Dermis blood vessel endothelial cell (primary cell): Measurements from ENCODE around the gene DNMT3A. TPM values are rescaled to one million over a fixed set of nuclear protein-coding genes. Genes with fewer than 3 reads are reported as not detected.

Experiments
- DNase-seq: peaks from one replicate; pipeline ENCODE4 v3.0.0; 2010
- total RNA-seq: library from RNA; depleted of rRNA; stranded (reverse); fragments of >200 nt; gene quantifications from 2 replicates; pipeline ENCODE4 v1.2.3, GENCODE V29; 2014

The DNMT3A gene
- total RNA-seq, 1 donor from 2014 or later = 31.0 TPM

GRCh38 chr2:25303633-25304236 lies 38.0 kb downstream of the DNMT3A start:
- DNase-seq = no peak

DNA sequence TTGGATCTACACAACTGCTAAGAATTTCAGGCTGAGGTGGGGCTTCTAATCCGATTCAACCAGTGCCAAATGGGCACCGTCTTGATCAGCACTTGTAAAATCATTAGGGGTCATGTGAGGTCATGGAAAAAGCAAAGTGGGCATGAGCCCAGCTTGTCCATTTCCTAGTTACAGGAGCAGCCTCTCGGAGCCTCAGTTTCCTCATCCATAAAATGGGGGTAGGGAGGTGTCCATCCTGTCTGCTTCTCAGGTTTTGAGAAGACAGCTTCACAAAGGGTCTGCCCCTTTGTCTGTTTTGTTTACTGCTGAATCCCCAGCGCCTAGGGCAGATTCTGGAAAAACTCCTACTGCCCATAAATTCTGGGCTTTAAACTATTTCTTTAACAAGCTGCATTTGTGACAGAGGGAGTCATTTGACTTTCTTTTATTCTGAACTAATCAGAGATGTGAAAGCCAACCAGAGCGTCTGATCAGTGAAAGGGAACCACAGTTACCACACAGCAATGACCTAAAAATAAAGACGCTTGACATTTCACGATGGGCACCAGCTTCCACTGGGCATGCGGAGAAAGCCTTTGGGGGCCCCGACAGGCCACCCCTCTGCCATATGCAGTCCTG lies 38.9 kb downstream of the DNMT3A start:
- no peak for DNase-seq

GRCh38 chr2:25301453-25302352 lies 40.0 kb downstream of the DNMT3A start:
- peak; percentile 63 for DNase-seq

DNA sequence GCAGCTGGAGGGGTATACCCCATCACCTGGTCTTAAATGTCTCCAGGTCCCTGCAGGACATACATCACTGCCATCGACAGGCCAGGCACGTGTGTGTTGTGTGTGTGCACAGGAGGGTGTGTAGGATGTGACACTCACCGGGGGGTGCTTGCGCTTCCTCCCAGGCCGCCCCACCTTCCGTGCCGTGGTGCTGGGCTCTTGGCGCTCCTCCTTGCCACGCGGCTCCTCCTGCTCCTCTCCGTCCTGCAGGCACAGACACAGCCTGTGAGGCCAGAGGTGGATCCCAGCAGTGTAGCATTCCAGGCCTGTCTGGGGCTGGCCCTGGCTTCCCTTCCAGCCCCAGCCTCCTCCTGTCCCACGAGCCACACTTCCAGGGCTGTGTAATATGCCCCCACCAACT lies 41.7 kb downstream of the DNMT3A start:
- DNase-seq = no peak

GRCh38 chr2:25298776-25299431 lies 42.8 kb downstream of the DNMT3A start:
- no peak for DNase-seq

GRCh38 chr2:25297738-25298137 lies 44.0 kb downstream of the DNMT3A start:
- DNase-seq = no peak

DNA sequence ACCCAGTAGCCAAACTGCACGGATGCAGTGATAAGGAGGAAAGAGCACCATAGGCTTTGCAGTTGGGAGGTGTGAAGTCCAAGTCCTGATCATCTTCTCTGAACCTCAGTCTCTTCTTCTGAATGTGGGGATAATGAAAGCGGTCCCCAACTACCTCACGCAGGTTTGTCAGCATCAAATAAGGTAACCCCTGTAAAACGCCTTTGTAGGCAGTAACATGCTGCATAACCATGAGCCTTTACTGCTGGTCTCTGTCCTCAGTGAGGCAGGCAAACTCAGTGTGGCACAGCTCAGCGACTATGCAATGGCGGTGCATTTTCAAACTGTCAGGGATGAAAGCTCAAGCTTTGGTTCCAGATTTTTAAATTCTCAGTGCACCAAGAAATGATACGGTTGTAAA lies 46.1 kb downstream of the DNMT3A start:
- no peak for DNase-seq

DNA sequence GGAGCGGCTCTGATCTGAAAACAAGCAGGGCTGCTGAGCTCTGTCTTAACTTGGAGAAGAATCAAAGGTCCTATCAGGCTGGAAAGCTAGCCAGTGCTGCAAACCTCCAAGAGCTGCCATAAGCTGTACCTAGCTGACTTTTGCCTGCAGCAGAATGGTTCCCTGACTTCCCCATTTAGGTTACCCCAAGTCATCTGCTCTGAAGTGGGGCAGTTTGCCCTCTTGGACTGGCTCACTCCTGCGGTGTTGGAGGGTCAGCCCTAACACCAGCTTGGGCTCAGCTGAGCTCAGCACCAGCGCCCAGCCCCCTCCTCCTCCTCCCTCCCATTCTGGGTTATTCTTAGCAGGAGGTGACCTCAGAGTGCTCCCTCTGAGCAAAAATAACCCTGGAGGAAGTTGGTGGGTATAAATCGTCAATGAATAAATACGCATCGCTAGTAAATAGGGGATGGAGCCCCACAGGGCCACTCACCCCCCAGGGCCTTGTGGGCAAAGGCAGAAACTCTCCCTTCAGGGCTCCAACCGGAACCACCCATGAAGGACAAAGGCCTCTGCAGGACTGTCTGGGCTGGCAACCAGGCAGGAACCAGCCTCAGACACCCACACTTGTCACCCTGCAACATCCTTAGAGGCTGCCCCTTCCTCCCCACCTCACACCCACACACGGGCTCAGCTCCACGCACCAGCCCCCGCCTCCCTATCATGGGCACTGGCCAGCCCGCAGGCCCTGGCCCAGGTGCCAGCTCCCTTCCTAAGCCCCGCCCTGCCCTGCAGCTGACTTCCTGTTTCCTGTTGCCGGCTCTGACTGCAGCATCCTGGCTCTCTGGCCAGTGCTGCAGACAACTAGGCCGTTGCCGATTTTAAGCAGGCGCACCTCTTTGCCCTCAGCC lies 46.9 kb downstream of the DNMT3A start:
- DNase-seq = peak; percentile 88

- DNase-seq = no peak
Measured at GRCh38 chr2:25293958-25294562, 47.7 kb downstream of the DNMT3A start.

GRCh38 chr2:25293145-25293544 lies 48.6 kb downstream of the DNMT3A start:
- no peak for DNase-seq

DNA sequence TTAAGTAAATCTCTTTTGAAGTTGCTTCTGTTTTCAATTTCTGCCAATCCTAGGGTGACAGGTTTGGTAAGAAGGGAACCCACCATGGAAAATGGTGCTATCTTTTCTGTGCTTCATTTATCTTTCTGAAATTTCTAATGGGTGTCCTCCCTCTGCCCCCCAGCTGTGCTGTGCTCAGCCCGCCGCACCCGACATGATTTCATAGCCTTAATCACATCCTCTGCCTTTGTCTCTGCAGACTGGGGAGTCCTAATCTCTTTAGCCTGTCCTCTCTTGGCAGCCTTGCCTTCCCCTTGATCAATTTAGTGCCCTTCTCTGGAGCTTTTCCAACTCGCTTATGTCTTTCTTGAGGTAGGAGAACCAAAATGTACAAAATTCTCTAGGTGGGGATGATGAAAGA lies 49.3 kb downstream of the DNMT3A start:
- peak; percentile 51 for DNase-seq

DNA sequence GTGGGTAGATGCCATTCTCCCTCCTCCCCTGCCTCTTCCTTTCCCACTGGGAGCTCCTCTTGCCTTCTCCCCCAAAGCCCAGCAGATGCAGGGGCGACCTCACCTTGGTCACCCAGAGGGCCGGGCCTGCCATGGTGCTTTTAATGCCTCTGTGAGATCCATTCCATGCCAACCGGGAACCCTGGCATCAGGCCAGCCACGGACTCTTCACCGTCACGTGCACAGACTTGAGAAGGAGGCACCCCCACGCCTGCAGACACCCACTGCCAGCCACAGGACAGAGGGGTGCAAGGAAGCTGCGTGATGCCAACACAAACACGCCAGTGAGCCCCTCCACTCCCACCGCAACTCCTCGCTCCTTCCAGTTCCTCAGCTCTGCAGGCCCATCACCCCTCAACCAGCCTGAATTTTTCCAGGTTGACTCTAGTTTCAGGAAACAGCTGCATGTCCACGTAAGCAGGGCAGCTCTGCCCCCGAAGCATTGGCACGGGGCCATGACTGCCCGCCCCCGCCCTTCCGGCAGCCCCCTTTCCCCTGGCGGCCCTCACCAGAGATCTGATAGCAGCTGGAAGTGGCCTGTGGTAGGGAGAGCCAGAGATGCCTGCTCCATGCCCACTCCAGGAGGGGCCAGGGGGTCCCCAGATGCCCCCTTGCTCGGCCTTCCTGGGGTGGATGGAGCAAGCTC lies 50.8 kb downstream of the DNMT3A start:
- peak; percentile 89 for DNase-seq

GRCh38 chr2:25286723-25287483 lies 54.8 kb downstream of the DNMT3A start:
- DNase-seq = no peak

GRCh38 chr2:25286025-25286400 lies 55.7 kb downstream of the DNMT3A start:
- peak; percentile 58 for DNase-seq

GRCh38 chr2:25285265-25286024 lies 56.3 kb downstream of the DNMT3A start:
- no peak for DNase-seq

DNA sequence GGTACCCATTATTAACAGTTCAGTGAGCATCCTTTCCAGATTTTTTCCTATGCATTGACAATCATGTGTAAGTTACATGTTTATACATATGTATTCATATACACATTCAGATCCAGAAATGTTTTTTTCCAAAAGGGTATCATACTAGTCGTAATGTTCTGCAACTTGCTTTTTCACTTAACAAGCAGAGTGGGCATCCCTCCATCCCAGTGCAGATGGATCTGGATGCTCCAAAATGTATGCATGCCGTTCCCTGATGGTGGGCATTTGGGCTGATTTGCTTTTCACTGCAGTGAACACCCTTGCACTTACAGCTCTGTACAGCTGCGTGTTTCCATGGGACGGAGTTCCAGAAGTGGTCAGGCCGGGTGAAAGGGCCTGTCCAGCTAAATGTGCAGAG lies 57.0 kb downstream of the DNMT3A start:
- no peak for DNase-seq

- no peak for DNase-seq
Measured at GRCh38 chr2:25283921-25284320, 57.8 kb downstream of the DNMT3A start.

DNA sequence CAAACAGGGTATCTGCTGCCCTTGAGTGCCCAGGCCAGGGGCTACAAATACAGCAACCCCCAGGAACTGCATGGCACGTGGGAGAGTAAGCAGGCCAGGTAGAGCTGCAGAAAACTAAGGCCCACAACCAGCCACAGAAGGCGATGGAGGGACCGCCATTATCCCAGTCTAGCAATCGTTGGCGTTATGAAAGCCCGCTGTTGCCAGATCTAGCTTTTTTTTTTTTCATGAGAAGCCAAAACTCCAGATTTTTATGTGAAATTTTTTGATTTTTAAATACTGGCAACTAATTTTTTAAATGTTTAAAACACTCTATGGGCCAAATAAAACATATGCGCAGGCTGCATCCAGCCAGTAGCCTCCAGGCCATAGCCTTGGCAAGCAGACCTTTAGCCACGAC lies 59.8 kb downstream of the DNMT3A start:
- DNase-seq = no peak

- no peak for DNase-seq
Measured at GRCh38 chr2:25281522-25281921, 60.2 kb downstream of the DNMT3A start.
